ENCODE data around the gene HDDC2.

The HDDC2 gene

DNA sequence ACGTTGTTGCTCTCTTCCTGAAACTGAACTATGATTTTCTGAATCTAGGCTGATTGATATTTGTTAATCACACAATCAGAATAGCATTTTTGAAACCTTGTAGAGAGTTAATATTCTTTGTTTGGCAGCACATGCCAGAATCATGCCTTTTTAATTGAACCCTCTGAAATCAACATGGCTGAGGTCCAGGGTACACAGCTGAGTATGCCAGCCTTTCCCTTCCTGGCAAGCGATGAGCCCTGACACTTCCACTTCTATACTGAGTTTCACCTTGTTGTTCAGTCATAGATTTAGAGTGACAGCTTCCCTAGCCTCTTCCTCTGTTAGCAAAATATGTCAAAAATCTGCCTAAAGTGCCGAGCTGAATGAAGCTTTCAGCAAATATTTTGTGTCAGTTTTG is 6.8 kb downstream of the HDDC2 start:
- H3K14ac ChIP-seq (ENCODE audit: low read length) = no peak overlapping the region
- H2BK5ac ChIP-seq (ENCODE audit: low read length) = no peak overlapping the region
- no peak overlapping the region for H3K23ac ChIP-seq (ENCODE audit: low read depth, low read length, poor library complexity)
- no peak overlapping the region for H4K91ac ChIP-seq (ENCODE audit: low read depth, low read length, poor library complexity)
- no peak overlapping the region for H2AFZ ChIP-seq (ENCODE audit: low read length)
- H2AK5ac ChIP-seq (ENCODE audit: low read depth, low read length) = no peak overlapping the region
- H2BK120ac ChIP-seq (ENCODE audit: low read depth, low read length) = no peak overlapping the region
- no peak overlapping the region for H3K4me3 ChIP-seq (ENCODE audit: low read length in 2 of 2)
- no peaks in the 10 kb centered on the region for H3K4me1 ChIP-seq (ENCODE audit: control insufficient read depth in 2 of 2, insufficient read depth in 1 of 2, low read depth in 1 of 2, low read length in 2 of 2)
- no CpG with 5 or more reads among the region's 3 CpGs for WGBS, 2 donors (ENCODE audit: extremely low coverage in 2 of 2, insufficient read length in 2 of 2, insufficient replicate concordance in 1 of 2)
- H2BK15ac ChIP-seq (ENCODE audit: low read length) = no peak overlapping the region
- H3K36me3 ChIP-seq (replicated peaks in 1 of 2; ENCODE audit: control insufficient read depth in 2 of 2, insufficient read depth in 2 of 2, low read length in 2 of 2) = peaks cover 27 to 99% of the 10 kb centered on the region in 2 donors
- no peak for DNase-seq (ENCODE audit: low spot score)
- H2BK12ac ChIP-seq (ENCODE audit: low read length) = no peak overlapping the region
- H3K27me3 ChIP-seq (ENCODE audit: control insufficient read depth in 3 of 3, insufficient read depth in 3 of 3, low read depth in 1 of 3, low read length in 3 of 3) = no peaks in the 10 kb centered on the region
- H4K8ac ChIP-seq (ENCODE audit: low read depth, low read length) = no peak overlapping the region
- no peak overlapping the region for H3K27ac ChIP-seq (replicated peaks; ENCODE audit: low read length)
- H3K9me3 ChIP-seq (replicated peaks in 1 of 2; ENCODE audit: control insufficient read depth in 2 of 2, insufficient read depth in 1 of 2, low read depth in 1 of 2, low read length in 2 of 2) = no peaks in the 10 kb centered on the region
- H3K4ac ChIP-seq (ENCODE audit: low read length) = no peak overlapping the region
- no peak overlapping the region for H3K9ac ChIP-seq (ENCODE audit: low read depth, low read length, poor library complexity)
- H3K4me2 ChIP-seq (ENCODE audit: insufficient read depth, low read length, poor library complexity, severe bottlenecking) = no peak overlapping the region
- H3K18ac ChIP-seq (ENCODE audit: low read length) = no peak overlapping the region
- H3K79me1 ChIP-seq (ENCODE audit: low read depth, low read length) = no peaks in the 10 kb centered on the region

GRCh38 chr6:125294036-125294435 is 7.7 kb downstream of the HDDC2 start:
- WGBS, 2 donors (ENCODE audit: extremely low coverage in 2 of 2, insufficient read length in 2 of 2, insufficient replicate concordance in 1 of 2) = no CpG with 5 or more reads among the region's 1 CpG
- Histone ChIP-seq H3K36me3 (replicated peaks in 1 of 2; ENCODE audit: control insufficient read depth in 2 of 2, insufficient read depth in 2 of 2, low read length in 2 of 2) (peaks cover 25 to 96% of the 10 kb centered on the region in 2 donors), H2BK5ac (ENCODE audit: low read length) (no peak overlapping the region), H2BK12ac (ENCODE audit: low read length) (no peak overlapping the region), H2AFZ (ENCODE audit: low read length) (no peak overlapping the region), H3K9ac (ENCODE audit: low read depth, low read length, poor library complexity) (no peak overlapping the region), H3K4me2 (ENCODE audit: insufficient read depth, low read length, poor library complexity, severe bottlenecking) (no peak overlapping the region), H3K27me3 (ENCODE audit: control insufficient read depth in 3 of 3, insufficient read depth in 3 of 3, low read depth in 1 of 3, low read length in 3 of 3) (no peaks in the 10 kb centered on the region), H3K4me3 (ENCODE audit: low read length in 2 of 2) (no peak overlapping the region), H3K9me3 (replicated peaks in 1 of 2; ENCODE audit: control insufficient read depth in 2 of 2, insufficient read depth in 1 of 2, low read depth in 1 of 2, low read length in 2 of 2) (no peaks in the 10 kb centered on the region), H4K8ac (ENCODE audit: low read depth, low read length) (no peak overlapping the region), H2BK15ac (ENCODE audit: low read length) (no peak overlapping the region), H3K27ac (replicated peaks; ENCODE audit: low read length) (no peak overlapping the region), H3K4ac (ENCODE audit: low read length) (no peak overlapping the region), H2AK5ac (ENCODE audit: low read depth, low read length) (no peak overlapping the region), H4K91ac (ENCODE audit: low read depth, low read length, poor library complexity) (no peak overlapping the region), H3K4me1 (ENCODE audit: control insufficient read depth in 2 of 2, insufficient read depth in 1 of 2, low read depth in 1 of 2, low read length in 2 of 2) (no peaks in the 10 kb centered on the region), H3K79me1 (ENCODE audit: low read depth, low read length) (no peaks in the 10 kb centered on the region), H2BK120ac (ENCODE audit: low read depth, low read length) (no peak overlapping the region), H3K14ac (ENCODE audit: low read length) (no peak overlapping the region), H3K23ac (ENCODE audit: low read depth, low read length, poor library complexity) (no peak overlapping the region), H3K18ac (ENCODE audit: low read length) (no peak overlapping the region)
- no peak for DNase-seq (ENCODE audit: low spot score)

- Histone ChIP-seq H3K27ac (replicated peaks; ENCODE audit: low read length) (no peak overlapping the region), H2AK5ac (ENCODE audit: low read depth, low read length) (no peak overlapping the region), H3K36me3 (replicated peaks in 1 of 2; ENCODE audit: control insufficient read depth in 2 of 2, insufficient read depth in 2 of 2, low read length in 2 of 2) (peaks cover 24 to 92% of the 10 kb centered on the region in 2 donors), H3K4me2 (ENCODE audit: insufficient read depth, low read length, poor library complexity, severe bottlenecking) (no peak overlapping the region), H3K9ac (ENCODE audit: low read depth, low read length, poor library complexity) (no peak overlapping the region), H3K27me3 (ENCODE audit: control insufficient read depth in 3 of 3, insufficient read depth in 3 of 3, low read depth in 1 of 3, low read length in 3 of 3) (no peaks in the 10 kb centered on the region), H3K4me3 (ENCODE audit: low read length in 2 of 2) (no peak overlapping the region), H2BK5ac (ENCODE audit: low read length) (no peak overlapping the region), H2BK120ac (ENCODE audit: low read depth, low read length) (no peak overlapping the region), H3K9me3 (replicated peaks in 1 of 2; ENCODE audit: control insufficient read depth in 2 of 2, insufficient read depth in 1 of 2, low read depth in 1 of 2, low read length in 2 of 2) (no peaks in the 10 kb centered on the region), H4K8ac (ENCODE audit: low read depth, low read length) (no peak overlapping the region), H3K14ac (ENCODE audit: low read length) (no peak overlapping the region), H3K4me1 (ENCODE audit: control insufficient read depth in 2 of 2, insufficient read depth in 1 of 2, low read depth in 1 of 2, low read length in 2 of 2) (no peaks in the 10 kb centered on the region), H3K79me1 (ENCODE audit: low read depth, low read length) (no peaks in the 10 kb centered on the region), H4K91ac (ENCODE audit: low read depth, low read length, poor library complexity) (no peak overlapping the region), H2BK15ac (ENCODE audit: low read length) (no peak overlapping the region), H3K18ac (ENCODE audit: low read length) (no peak overlapping the region), H2AFZ (ENCODE audit: low read length) (no peak overlapping the region), H3K4ac (ENCODE audit: low read length) (no peak overlapping the region), H2BK12ac (ENCODE audit: low read length) (no peak overlapping the region), H3K23ac (ENCODE audit: low read depth, low read length, poor library complexity) (no peak overlapping the region)
- DNase-seq (ENCODE audit: low spot score) = no peak
- WGBS, 2 donors (ENCODE audit: extremely low coverage in 2 of 2, insufficient read length in 2 of 2, insufficient replicate concordance in 1 of 2) = no CpG with 5 or more reads among the region's 3 CpGs
These were observed 8.2 kb downstream of the HDDC2 start for GRCh38 chr6:125293587-125293986.

GRCh38 chr6:125287718-125288117 is 14.0 kb downstream of the HDDC2 start:
- Histone ChIP-seq H4K91ac (ENCODE audit: low read depth, low read length, poor library complexity) (no peak overlapping the region), H3K79me1 (ENCODE audit: low read depth, low read length) (no peaks in the 10 kb centered on the region), H3K27me3 (ENCODE audit: control insufficient read depth in 3 of 3, insufficient read depth in 3 of 3, low read depth in 1 of 3, low read length in 3 of 3) (no peaks in the 10 kb centered on the region), H3K18ac (ENCODE audit: low read length) (no peak overlapping the region), H3K27ac (replicated peaks; ENCODE audit: low read length) (no peak overlapping the region), H3K4ac (ENCODE audit: low read length) (no peak overlapping the region), H2BK15ac (ENCODE audit: low read length) (no peak overlapping the region), H2BK120ac (ENCODE audit: low read depth, low read length) (no peak overlapping the region), H3K9me3 (replicated peaks in 1 of 2; ENCODE audit: control insufficient read depth in 2 of 2, insufficient read depth in 1 of 2, low read depth in 1 of 2, low read length in 2 of 2) (peaks cover 0 to 29% of the 10 kb centered on the region in 2 donors), H2BK5ac (ENCODE audit: low read length) (no peak overlapping the region), H3K9ac (ENCODE audit: low read depth, low read length, poor library complexity) (peak overlapping the region; percentile 30), H3K36me3 (replicated peaks in 1 of 2; ENCODE audit: control insufficient read depth in 2 of 2, insufficient read depth in 2 of 2, low read length in 2 of 2) (peaks cover 18 to 62% of the 10 kb centered on the region in 2 donors), H3K4me2 (ENCODE audit: insufficient read depth, low read length, poor library complexity, severe bottlenecking) (no peak overlapping the region), H4K8ac (ENCODE audit: low read depth, low read length) (no peak overlapping the region), H3K4me3 (ENCODE audit: low read length in 2 of 2) (peak overlapping the region in 1 of 2 donors; percentile 63), H3K4me1 (ENCODE audit: control insufficient read depth in 2 of 2, insufficient read depth in 1 of 2, low read depth in 1 of 2, low read length in 2 of 2) (no peaks in the 10 kb centered on the region), H2BK12ac (ENCODE audit: low read length) (no peak overlapping the region), H2AK5ac (ENCODE audit: low read depth, low read length) (no peak overlapping the region), H3K14ac (ENCODE audit: low read length) (no peak overlapping the region), H2AFZ (ENCODE audit: low read length) (no peak overlapping the region), H3K23ac (ENCODE audit: low read depth, low read length, poor library complexity) (no peak overlapping the region)
- WGBS, 2 donors (ENCODE audit: extremely low coverage in 2 of 2, insufficient read length in 2 of 2, insufficient replicate concordance in 1 of 2) = no CpG with 5 or more reads among the region's 9 CpGs
- DNase-seq (ENCODE audit: low spot score) = no peak

All from neuronal stem cell (in vitro differentiated cells).